ENCODE results near the gene RASSF1. TPM values are rescaled to one million over a fixed set of nuclear protein-coding genes. Genes with fewer than 3 reads are reported as not detected.
"Not testable (repeated sequence)": the region's sequence is repeated elsewhere in the genome, so short reads cannot be mapped to it uniquely, and the experiment has no call there.

Gene RASSF1
- total RNA-seq, 1 donor from 2014 or later, result 25.8 TPM

GRCh38 chr3:50288387-50289007, 52.1 kb downstream of the RASSF1 start:
- DNase-seq (ENCODE audit: low spot score), result no peak

GRCh38 chr3:50287262-50287661, 53.4 kb downstream of the RASSF1 start:
- DNase-seq (ENCODE audit: low spot score), result no peak

- no peak for DNase-seq (ENCODE audit: low spot score)
Observed at GRCh38 chr3:50286322-50287227, 54.1 kb downstream of the RASSF1 start.

GRCh38 chr3:50284121-50284520, 56.5 kb downstream of the RASSF1 start:
- not testable (repeated sequence) for DNase-seq (ENCODE audit: low spot score)

Other genes with a start within 250 kb of the RASSF1 start
- gene SEMA3F, start 185.5 kb downstream of the RASSF1 start, total RNA-seq (ENCODE audit: insufficient read depth, low replicate concordance), result 9.1 TPM
- not detected for gene GNAT1, start 149.2 kb downstream of the RASSF1 start, total RNA-seq (ENCODE audit: insufficient read depth, low replicate concordance)
- not detected for gene SLC38A3, start 135.6 kb downstream of the RASSF1 start, total RNA-seq (ENCODE audit: insufficient read depth, low replicate concordance)
- gene GNAI2, start 104.6 kb downstream of the RASSF1 start, total RNA-seq (ENCODE audit: insufficient read depth, low replicate concordance), result 93.9 TPM
- gene SEMA3B, start 71.7 kb downstream of the RASSF1 start, total RNA-seq (ENCODE audit: insufficient read depth, low replicate concordance), result 29.4 TPM
- 4.8 TPM for gene LSMEM2, start 61.7 kb downstream of the RASSF1 start, total RNA-seq (ENCODE audit: insufficient read depth, low replicate concordance)
- gene IFRD2, start 48.4 kb downstream of the RASSF1 start, total RNA-seq (ENCODE audit: insufficient read depth, low replicate concordance), result 45.3 TPM
- 7.5 TPM for gene HYAL3, start 41.4 kb downstream of the RASSF1 start, total RNA-seq (ENCODE audit: insufficient read depth, low replicate concordance)
- gene NAA80, start 41.4 kb downstream of the RASSF1 start, total RNA-seq (ENCODE audit: insufficient read depth, low replicate concordance), result 2.2 TPM
- gene HYAL1, start 37.3 kb downstream of the RASSF1 start, total RNA-seq (ENCODE audit: insufficient read depth, low replicate concordance), result 2.9 TPM
- gene HYAL2, start 18.1 kb downstream of the RASSF1 start, total RNA-seq (ENCODE audit: insufficient read depth, low replicate concordance), result 51.8 TPM
- gene TUSC2, start 12.6 kb downstream of the RASSF1 start, total RNA-seq (ENCODE audit: insufficient read depth, low replicate concordance), result 18.8 TPM
- gene ZMYND10, start 4.9 kb upstream of the RASSF1 start, total RNA-seq (ENCODE audit: insufficient read depth, low replicate concordance), result 5.3 TPM
- 13.7 TPM for gene NPRL2, start 9.9 kb upstream of the RASSF1 start, total RNA-seq (ENCODE audit: insufficient read depth, low replicate concordance)
- 15.4 TPM for gene CYB561D2, start 10.0 kb upstream of the RASSF1 start, total RNA-seq (ENCODE audit: insufficient read depth, low replicate concordance)
- 19.7 TPM for gene TMEM115, start 18.7 kb upstream of the RASSF1 start, total RNA-seq (ENCODE audit: insufficient read depth, low replicate concordance)
- 0.24 TPM for gene CACNA2D2, start 162.8 kb upstream of the RASSF1 start, total RNA-seq (ENCODE audit: insufficient read depth, low replicate concordance)
- gene C3orf18, start 226.9 kb upstream of the RASSF1 start, total RNA-seq (ENCODE audit: insufficient read depth, low replicate concordance), result 5.3 TPM
- gene HEMK1, start 228.7 kb upstream of the RASSF1 start, total RNA-seq (ENCODE audit: insufficient read depth, low replicate concordance), result 17.8 TPM